Measurements from ENCODE around the gene PPP1R3A. TPM values are rescaled to one million over a fixed set of nuclear protein-coding genes. Genes with fewer than 3 reads are reported as not detected.

The PPP1R3A gene
- total RNA-seq, 1 experiment from 2014 or later: not detected

GRCh38 chr7:113867325-113867724, 51.5 kb downstream of the PPP1R3A start:
- peaks cover 4% of the 10 kb centered on the region; the same call in 1 of the 2 replicates for H3K9me3 ChIP-seq (ENCODE audit: low read length)
- no peak overlapping the region for H3K4me2 ChIP-seq (ENCODE audit: low read length)
- H3K4me1 ChIP-seq (ENCODE audit: insufficient read depth, low read length): no peaks in the 10 kb centered on the region
- intact Hi-C loops (cut with micrococcal nuclease): no loop called here
- ChIA-PET CTCF (no interaction called here), POLR2A (ENCODE audit: unreplicated experiment) (no interaction called here)
- no peak for ATAC-seq
- TF ChIP-seq EZH2 (IDR thresholded peaks at IDR 0.05; ENCODE audit: low read length, unreplicated experiment) (no peak), EZH2phosphoT487 (IDR thresholded peaks at IDR 0.05; ENCODE audit: borderline replicate concordance, low read length) (no peak)
- TF ChIP-seq, protein P1, sequence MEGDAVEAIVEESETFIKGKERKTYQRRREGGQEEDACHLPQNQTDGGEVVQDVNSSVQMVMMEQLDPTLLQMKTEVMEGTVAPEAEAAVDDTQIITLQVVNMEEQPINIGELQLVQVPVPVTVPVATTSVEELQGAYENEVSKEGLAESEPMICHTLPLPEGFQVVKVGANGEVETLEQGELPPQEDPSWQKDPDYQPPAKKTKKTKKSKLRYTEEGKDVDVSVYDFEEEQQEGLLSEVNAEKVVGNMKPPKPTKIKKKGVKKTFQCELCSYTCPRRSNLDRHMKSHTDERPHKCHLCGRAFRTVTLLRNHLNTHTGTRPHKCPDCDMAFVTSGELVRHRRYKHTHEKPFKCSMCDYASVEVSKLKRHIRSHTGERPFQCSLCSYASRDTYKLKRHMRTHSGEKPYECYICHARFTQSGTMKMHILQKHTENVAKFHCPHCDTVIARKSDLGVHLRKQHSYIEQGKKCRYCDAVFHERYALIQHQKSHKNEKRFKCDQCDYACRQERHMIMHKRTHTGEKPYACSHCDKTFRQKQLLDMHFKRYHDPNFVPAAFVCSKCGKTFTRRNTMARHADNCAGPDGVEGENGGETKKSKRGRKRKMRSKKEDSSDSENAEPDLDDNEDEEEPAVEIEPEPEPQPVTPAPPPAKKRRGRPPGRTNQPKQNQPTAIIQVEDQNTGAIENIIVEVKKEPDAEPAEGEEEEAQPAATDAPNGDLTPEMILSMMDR (conservative IDR thresholded peaks at IDR 0.05; ENCODE audit: low read depth, low read length): no peak
- H3K36me3 ChIP-seq (ENCODE audit: low read depth, low read length): no peaks in the 10 kb centered on the region
- BruUV-seq (replicated peaks): no TSS peak
- no peak for DNase-seq
- no peaks in the 10 kb centered on the region for H3F3A ChIP-seq (ENCODE audit: low read length, unreplicated experiment)
- no peaks in the 10 kb centered on the region for H3K9me2 ChIP-seq (replicated peaks; ENCODE audit: low read length)
- no peak overlapping the region for H3K9ac ChIP-seq (ENCODE audit: low read length)
- no peaks in the 10 kb centered on the region for H4K20me1 ChIP-seq (ENCODE audit: low read length)
- H3K4me3 ChIP-seq (ENCODE audit: low read length): no peak overlapping the region
- H3K27ac ChIP-seq (ENCODE audit: low read length): no peak overlapping the region
- no peaks in the 10 kb centered on the region for H3K79me2 ChIP-seq (ENCODE audit: low read length)
- H2AFZ ChIP-seq (ENCODE audit: low read length): no peak overlapping the region
- H3K27me3 ChIP-seq (ENCODE audit: low read length): no peaks in the 10 kb centered on the region

GRCh38 chr7:113856010-113856409, 62.8 kb downstream of the PPP1R3A start:
- ATAC-seq (no peak), DNase-seq (no peak)
- H2AFZ ChIP-seq (ENCODE audit: low read length): no peak overlapping the region
- H3K9ac ChIP-seq (ENCODE audit: low read length): no peak overlapping the region
- H3K4me3 ChIP-seq (ENCODE audit: low read length): no peak overlapping the region
- ChIA-PET CTCF (no interaction called here), POLR2A (ENCODE audit: unreplicated experiment) (no interaction called here)
- H3K27ac ChIP-seq (ENCODE audit: low read length): no peak overlapping the region
- no peak for TF ChIP-seq EZH2phosphoT487 (IDR thresholded peaks at IDR 0.05; ENCODE audit: borderline replicate concordance, low read length)
- TF ChIP-seq EZH2 (IDR thresholded peaks at IDR 0.05; ENCODE audit: low read length, unreplicated experiment): no peak
- TF ChIP-seq, protein P1 (conservative IDR thresholded peaks at IDR 0.05; ENCODE audit: low read depth, low read length): no peak
- H4K20me1 ChIP-seq (ENCODE audit: low read length): no peaks in the 10 kb centered on the region
- H3K27me3 ChIP-seq (ENCODE audit: low read length): no peaks in the 10 kb centered on the region
- no peaks in the 10 kb centered on the region for H3K36me3 ChIP-seq (ENCODE audit: low read depth, low read length)
- BruUV-seq (replicated peaks): no TSS peak
- no peak overlapping the region for H3K4me2 ChIP-seq (ENCODE audit: low read length)
- H3K9me3 ChIP-seq (ENCODE audit: low read length): no peaks in the 10 kb centered on the region
- H3K9me2 ChIP-seq (replicated peaks; ENCODE audit: low read length): no peaks in the 10 kb centered on the region
- H3K4me1 ChIP-seq (ENCODE audit: insufficient read depth, low read length): no peaks in the 10 kb centered on the region
- no peaks in the 10 kb centered on the region for H3F3A ChIP-seq (ENCODE audit: low read length, unreplicated experiment)
- intact Hi-C loops (cut with micrococcal nuclease): no loop called here
- no peaks in the 10 kb centered on the region for H3K79me2 ChIP-seq (ENCODE audit: low read length)

GRCh38 chr7:113840954-113841353, 77.9 kb downstream of the PPP1R3A start:
- ChIA-PET POLR2A (ENCODE audit: unreplicated experiment) (no interaction called here), CTCF (no interaction called here)
- BruUV-seq (replicated peaks): no TSS peak
- Histone ChIP-seq H3K9me3 (ENCODE audit: low read length) (no peaks in the 10 kb centered on the region), H3K79me2 (ENCODE audit: low read length) (no peaks in the 10 kb centered on the region), H3K4me2 (ENCODE audit: low read length) (no peak overlapping the region), H3K9ac (ENCODE audit: low read length) (no peak overlapping the region), H3K4me1 (ENCODE audit: insufficient read depth, low read length) (no peaks in the 10 kb centered on the region), H3K27me3 (ENCODE audit: low read length) (no peaks in the 10 kb centered on the region), H4K20me1 (ENCODE audit: low read length) (no peaks in the 10 kb centered on the region), H3F3A (ENCODE audit: low read length, unreplicated experiment) (no peaks in the 10 kb centered on the region), H3K27ac (ENCODE audit: low read length) (no peak overlapping the region), H3K36me3 (ENCODE audit: low read depth, low read length) (no peaks in the 10 kb centered on the region), H3K4me3 (ENCODE audit: low read length) (no peak overlapping the region), H3K9me2 (replicated peaks; ENCODE audit: low read length) (no peaks in the 10 kb centered on the region), H2AFZ (ENCODE audit: low read length) (no peak overlapping the region)
- intact Hi-C loops (cut with micrococcal nuclease): no loop called here
- TF ChIP-seq, protein P1 (conservative IDR thresholded peaks at IDR 0.05; ENCODE audit: low read depth, low read length): no peak
- TF ChIP-seq EZH2phosphoT487 (IDR thresholded peaks at IDR 0.05; ENCODE audit: borderline replicate concordance, low read length) (no peak), EZH2 (IDR thresholded peaks at IDR 0.05; ENCODE audit: low read length, unreplicated experiment) (no peak)
- no peak for ATAC-seq
- no peak for DNase-seq
